Ovary (tissue), 3 donors: ENCODE measurements around the gene ACER3.

ENCODE experiments used
- POLR2A ChIP-seq: fragments of 450-650 bp; IDR thresholded peaks from one replicate; pipeline ENCODE4 v1.6.1; 2017; ENCODE audit warnings: antibody characterized with exemption, mild to moderate bottlenecking, moderate library complexity
- TF ChIP-seq, protein P1 (sequence below), 3 donors: fragments of 450-650 bp in 2 of 3; fragments of 200-600 bp in 1 of 3; IDR thresholded peaks; one replicate each; pipeline versions ENCODE4 v1.5.1 to v1.8.0; 2016 to 2022; ENCODE audit warnings: antibody characterized with exemption in 3 of 3, mild to moderate bottlenecking in 1 of 3
- donor health status: DM: no; HTN: no; CAD: no.

- TF ChIP-seq, protein P1, sequence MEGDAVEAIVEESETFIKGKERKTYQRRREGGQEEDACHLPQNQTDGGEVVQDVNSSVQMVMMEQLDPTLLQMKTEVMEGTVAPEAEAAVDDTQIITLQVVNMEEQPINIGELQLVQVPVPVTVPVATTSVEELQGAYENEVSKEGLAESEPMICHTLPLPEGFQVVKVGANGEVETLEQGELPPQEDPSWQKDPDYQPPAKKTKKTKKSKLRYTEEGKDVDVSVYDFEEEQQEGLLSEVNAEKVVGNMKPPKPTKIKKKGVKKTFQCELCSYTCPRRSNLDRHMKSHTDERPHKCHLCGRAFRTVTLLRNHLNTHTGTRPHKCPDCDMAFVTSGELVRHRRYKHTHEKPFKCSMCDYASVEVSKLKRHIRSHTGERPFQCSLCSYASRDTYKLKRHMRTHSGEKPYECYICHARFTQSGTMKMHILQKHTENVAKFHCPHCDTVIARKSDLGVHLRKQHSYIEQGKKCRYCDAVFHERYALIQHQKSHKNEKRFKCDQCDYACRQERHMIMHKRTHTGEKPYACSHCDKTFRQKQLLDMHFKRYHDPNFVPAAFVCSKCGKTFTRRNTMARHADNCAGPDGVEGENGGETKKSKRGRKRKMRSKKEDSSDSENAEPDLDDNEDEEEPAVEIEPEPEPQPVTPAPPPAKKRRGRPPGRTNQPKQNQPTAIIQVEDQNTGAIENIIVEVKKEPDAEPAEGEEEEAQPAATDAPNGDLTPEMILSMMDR (IDR thresholded peaks at IDR 0.05), result no peak
- no peak for TF ChIP-seq POLR2A
Measured at GRCh38 chr11:77060234-77060633, 199.5 kb downstream of the ACER3 start.
